ENCODE results near the gene DNAH12.
A peak's percentile ranks its signal among the peaks of the same experiment; 100 is the strongest.
"Not testable (repeated sequence)": the region's sequence is repeated elsewhere in the genome, so short reads cannot be mapped to it uniquely, and the experiment has no call there.

DNAH12 gene

DNA sequence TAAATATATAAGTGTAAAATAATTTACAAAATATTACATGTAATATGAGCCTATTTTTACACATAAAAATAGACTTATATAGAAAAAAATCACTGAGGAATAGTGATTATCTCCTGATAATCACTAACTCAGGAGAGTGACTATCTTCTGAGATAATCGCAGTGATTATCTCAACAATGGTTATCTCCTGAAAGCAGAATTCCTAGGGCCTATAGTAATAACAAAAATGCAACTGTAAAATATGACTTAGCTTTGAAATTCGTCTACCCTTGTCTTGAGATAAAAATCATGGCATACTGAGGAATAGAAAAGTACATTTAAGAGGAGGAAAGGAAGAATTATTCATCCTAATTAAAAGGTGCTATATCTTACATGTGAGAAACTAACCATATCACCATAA is 134.7 kb downstream of the DNAH12 start:
- no peak for DNase-seq

DNA sequence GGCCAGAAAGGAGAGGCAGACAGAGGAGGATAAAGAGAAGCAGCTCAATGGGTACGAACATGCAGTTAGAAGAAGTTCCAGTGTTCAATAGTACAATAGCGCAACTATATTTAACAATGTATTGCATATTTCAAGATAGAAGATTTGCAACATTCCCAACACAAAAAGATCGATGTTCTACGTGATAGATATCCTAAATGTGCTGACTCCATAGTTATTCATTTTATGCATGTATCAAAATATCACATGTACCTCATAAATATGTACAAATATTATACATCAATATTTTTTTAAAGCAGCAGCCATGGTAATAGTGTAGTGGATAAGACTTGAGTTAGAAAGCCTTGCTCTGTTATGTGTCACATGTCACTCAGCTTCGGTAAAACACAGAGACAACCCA is 141.5 kb downstream of the DNAH12 start:
- DNase-seq: no peak

DNA sequence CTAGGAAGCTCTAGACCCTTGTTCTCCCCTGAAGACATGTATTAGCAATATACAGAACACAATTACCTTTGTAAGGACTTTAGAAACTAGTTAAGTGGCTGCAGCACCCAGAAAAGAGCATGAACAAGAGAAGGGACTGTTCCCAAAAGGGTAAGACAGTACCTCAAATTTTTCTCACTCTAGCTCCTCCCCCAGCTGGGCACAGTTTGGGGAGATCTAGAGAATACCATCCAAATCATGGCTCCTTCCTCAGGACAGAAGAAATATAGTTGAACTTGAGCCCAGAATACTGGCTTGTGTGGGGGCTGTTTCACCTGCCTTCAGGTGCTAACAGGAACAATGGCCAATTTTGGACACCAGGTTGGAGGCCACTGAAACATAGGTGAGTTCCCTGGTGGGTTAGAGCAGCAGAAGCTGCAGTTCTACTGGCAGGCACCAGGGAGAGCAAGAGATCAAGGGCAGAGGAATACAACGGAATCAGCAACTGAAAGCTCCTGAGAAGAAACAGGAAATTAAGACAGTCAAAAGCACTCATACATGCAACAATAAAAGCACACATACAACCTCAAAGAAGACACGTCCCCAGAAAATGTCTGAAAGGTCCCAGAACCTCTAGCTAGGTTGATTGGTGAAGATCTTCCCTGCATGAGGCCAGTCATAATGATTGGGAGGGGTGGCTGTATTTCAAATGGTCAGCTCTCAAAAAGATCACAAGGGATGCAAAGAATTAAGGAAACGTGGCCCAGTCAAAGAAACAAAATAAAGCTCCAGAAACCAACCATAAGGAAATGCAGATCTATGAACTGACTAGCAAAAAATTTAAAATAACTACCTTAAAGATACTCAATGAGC is 146.7 kb downstream of the DNAH12 start:
- peak; percentile 39 to 42 for DNase-seq

DNA sequence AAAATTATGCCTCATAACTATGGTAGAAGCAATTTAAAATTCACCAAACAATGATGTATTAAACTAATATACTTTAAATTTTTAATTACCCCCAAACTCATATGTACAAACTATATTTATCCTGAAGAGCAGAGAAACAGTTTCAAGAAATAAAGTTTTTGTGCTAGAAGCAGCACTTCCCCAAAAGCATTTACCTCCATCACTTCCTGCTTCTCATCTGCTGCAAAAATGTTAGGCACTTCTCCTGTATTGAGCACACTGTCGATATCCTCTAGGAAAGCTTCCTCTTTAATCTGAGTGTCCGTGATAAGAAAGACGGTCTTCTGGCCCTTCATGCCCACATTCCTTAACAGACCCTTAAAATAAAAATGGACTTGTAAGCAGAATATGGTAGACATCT is 150.2 kb downstream of the DNAH12 start:
- DNase-seq: peak; percentile 11 to 36

DNA sequence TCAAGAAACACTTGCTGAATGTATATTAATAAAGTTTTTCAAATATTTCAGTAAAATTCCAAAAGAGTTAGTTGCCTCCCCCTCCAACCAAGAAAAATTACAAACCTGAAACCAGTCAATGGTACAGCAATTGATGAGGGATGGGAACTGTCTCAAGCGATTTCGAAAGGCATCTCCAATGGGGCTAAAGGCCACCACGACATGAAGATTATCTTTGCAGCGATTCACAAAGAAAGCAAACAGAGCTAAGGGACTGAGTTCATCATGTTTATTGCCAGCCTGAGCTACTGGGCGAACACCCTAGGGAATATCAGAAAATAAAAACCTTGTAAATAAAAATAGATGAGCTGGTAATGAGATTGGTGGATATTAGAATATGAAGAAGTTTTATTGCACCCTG is 152.4 kb downstream of the DNAH12 start:
- no peak for DNase-seq

DNA sequence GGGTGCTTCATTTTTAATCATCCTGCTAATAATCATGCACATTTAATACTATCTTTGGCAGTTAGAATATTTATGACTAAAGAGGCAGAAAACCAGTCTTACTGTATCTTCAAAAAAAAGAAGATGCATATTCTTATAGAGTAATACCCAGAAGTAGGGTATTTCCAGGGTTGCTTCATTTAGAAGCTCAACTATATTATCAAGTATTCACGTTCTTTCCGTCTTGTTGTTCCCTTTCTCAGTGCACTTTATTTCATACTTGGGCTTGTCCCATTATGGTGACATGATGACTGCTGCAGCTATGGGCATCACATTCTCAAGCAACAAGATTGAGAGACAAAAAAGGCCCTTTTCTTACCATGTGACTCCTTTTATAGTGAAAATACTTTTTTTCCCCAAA is 154.9 kb downstream of the DNAH12 start:
- no peak for DNase-seq

DNA sequence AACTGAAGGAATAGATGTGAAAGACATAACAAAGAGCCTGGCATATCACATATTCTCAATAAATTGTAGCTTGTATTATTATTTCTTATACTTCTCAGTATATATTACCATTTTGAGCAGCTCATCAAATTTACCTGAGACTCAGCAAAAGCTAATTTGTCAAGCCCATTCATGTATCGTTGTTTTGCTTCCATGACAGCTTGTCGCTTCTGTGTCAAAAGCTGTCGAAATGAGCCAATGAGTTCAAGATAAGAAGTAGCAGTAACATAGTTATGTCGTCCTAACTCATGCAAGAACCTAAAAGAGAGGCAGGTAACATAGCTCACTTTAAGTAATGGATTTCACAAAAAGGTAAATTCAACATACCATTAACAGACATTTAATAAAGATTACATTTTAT is 157.8 kb downstream of the DNAH12 start:
- no peak for DNase-seq

DNA sequence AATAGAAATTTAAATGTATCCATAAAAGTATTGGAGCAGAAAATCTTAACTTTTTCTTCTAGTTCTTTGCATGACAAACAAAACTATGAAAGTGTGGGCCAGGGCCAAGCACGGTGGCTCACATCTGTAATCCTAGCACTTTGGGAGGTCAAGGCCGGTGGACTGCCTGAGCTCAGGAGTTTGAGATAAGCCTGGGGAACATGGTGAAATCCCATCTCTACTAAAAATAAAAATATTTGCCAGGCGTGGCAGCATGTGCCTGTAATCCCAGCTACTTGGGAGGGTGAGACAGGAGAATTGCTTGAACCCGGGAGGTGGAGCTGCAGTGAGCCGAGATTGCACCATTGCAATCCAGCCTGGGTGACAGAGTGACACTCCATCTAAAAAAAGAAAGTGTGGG is 158.6 kb downstream of the DNAH12 start:
- DNase-seq: no peak

DNA sequence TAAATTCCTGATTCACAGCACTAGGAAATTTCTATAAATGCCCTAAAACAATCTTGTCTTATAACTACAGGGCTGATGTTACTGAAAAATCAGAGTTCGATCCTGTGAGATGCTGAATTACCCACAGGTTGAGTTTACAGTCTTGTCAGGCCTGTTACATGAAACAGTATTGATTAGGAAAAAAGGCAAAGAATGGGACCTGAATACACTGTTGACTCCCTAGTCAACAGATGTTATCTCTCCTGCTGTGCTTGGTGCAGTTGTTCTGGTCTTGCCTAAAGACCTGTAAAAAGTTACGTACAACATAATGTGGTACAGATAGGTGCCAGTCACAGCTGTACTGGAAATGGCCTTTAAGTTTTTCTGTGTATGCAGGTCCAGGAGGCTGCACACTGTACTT is 160.3 kb downstream of the DNAH12 start:
- no peak for DNase-seq

DNA sequence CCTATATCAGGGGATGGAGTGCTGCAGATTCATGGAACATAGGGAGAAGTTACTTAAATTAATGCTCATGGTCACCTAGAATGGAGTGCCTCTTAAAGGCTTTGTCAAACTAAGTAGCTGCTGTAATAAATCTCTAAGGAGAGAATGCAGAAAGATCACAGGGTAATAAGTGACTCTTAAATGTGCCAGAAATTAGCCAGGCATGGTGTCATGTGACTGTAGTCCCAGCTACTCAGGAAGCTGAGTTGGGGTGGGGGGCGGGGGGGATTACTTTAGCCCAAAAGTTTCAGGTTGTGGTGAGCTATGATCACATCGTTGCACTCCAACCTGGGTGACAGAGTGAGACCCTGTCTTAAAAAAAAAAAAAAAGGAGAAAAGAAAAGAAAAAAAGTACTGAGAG is 160.7 kb downstream of the DNAH12 start:
- no peak for DNase-seq

DNA sequence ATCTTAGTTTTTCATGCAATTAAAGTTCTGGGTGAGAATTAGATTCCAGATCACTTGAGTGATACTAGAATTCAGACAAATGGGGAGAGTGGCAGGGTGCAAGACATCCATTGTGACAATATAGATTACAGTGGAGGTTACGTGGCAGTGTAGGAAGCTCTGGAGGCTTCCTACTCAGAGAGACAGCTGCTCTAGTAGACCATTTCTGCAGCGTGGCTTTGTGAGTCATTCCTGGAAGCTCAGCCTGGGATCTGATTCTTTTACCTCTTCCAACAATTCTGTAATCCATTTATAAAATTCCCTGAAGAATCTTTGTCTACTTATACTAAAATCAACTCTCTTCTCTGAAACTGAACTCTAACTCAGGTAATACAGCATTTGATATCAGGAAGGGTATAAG is 161.2 kb downstream of the DNAH12 start:
- DNase-seq: peak in 1 of 2 donors; percentile 6

DNA sequence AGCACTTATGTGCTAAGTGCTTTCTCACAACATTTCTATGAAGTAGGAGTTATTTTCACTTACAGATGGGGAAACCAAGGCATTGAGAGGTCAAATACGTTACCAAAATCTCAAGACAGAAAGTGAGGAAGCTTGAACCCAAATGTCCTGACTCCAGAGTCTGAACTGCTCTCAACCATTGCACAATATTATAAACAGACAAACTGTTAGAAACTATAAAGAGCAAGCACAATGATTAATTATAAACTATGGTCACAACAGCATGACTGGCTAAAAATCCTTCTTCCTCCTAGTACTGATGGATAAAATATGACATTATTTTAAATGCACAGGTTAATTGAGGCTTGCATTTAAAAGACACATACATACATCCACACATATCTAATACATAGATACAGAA is 173.8 kb downstream of the DNAH12 start:
- no peak for DNase-seq

DNA sequence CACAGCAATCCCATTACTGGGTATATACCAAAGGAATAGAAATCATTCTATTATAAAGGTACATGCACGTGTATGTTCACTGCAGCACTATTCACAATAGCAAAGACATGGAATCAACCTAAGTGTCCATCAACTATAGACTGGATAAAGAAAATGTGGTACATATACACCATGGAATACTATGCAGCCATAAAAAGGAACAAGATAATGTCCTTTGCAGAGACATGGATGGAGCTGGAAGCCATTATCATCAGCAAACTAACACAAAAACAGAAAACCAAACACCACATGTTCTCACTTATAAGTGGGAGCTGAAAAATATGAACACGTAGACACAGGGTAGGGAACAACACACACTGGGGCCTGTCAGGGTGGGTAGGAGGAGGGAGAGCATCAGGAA is 179.1 kb downstream of the DNAH12 start:
- not testable (repeated sequence) for DNase-seq

DNA sequence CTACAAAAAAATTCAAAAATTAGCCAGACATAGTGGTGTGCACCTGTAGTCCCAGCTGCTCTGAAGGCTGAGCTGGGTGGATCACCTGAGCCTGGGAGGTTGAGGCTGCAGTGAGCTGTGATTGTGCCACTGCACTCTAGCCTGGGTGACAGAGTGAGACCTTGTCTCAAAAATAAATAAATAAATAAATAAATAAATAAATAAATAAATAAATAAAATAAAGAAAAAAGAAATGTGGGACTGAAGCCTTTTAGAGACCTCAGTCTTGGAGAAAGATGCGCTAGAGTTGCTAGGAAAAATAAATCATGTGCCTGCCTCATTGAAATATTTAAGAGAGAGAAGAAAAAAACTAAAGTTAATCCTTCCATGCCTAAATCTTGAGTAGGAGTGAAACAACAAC is 187.9 kb downstream of the DNAH12 start:
- DNase-seq: not testable (repeated sequence)

DNA sequence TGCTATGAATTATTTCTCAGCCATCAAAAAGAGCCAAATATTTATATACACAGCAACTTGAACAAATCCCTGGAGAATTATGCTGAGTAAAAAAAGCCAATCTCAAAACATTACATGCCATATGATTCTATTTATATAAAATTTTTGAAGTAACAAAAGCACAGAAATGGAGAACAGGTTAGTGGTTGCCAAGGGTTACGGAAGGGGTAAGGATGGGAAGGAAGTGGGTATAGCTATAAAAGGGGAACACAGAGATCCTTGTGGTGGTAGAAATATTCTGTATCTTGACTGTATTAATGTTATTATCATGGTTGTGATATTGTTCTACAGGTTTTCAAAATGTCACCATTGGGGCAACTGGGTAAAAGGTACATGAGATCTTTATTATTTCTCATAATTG is 189.4 kb downstream of the DNAH12 start:
- DNase-seq: peak in 1 of 2 donors; percentile 14

DNA sequence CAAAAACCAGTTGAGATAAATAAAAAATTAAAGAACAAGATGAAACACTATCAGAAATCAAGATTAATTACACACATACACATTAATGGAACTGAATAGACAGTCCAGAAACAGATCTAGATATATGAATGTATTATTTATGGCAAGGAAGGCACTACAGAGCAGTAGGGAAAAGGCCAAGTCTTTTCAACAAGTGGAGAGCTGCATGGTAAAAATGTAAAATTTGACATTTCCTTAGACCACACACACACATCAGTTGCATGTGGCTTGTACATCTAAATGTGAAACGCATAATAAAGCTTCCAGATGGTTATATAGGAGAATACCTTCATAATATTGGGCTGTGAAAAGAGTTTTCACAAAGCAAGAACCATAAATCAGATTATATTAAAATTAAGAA is 193.9 kb downstream of the DNAH12 start:
- DNase-seq: no peak

DNA sequence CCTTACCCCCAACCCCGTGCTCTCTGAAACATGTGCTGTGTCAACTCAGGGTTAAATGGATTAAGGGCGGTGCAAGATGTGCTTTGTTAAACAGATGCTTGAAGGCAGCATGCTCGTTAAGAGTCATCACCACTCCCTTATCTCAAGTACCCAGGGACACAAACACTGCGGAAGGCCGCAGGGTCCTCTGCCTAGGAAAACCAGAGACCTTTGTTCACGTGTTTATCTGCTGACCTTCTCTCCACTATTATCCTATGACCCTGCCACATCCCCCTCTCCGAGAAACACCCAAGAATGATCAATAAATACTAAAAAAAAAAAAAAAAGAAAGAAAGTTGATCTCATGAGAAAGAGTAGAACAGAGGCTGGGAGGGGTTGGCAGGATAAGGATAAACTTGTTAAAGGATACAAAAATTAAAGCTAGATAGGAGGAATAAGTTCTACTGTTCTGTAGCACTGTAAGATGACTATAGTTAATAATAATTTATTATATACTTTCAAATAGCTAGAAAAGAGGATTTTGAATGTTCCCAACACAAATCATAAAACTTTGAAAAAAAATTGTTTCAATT is 205.0 kb downstream of the DNAH12 start:
- DNase-seq: not testable (repeated sequence)

DNA sequence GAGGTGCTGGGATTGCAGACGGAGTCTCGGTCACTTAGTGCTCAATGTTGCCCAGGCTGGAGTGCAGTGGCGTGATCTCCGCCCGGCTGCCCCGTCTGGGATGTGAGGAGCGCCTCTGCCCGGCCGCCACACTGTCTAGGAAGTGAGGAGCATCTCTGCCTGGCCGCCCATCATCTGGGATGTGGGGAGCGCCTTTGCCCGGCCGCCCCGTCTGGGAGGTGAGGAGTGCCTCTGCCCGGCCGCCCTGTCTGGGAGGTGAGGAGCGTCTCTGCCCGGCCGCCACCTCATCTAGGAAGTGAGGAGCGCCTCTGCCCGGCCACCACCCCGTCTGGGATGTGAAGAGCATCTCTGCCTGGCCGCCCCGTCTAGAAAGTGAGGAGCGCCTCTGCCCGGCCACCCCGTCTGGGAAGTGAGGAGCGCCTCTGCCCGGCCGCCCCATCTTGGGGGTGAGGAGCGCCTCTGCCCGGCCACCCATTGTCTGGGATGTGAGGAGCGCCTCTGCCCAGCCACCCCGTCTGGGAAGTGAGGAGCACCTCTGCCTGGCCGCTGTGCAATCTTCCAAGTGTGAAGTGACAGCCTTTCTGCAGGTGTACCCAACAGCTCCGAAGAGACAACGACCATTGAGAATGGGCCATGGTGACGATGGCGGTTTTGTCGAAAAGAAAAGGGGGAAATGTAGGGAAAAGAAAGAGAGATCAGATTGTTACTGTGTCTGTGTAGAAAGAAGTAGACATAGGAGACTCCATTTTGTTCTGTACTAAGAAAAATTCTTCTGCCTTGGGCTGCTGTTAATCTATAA is 205.7 kb downstream of the DNAH12 start:
- not testable (repeated sequence) for DNase-seq

DNA sequence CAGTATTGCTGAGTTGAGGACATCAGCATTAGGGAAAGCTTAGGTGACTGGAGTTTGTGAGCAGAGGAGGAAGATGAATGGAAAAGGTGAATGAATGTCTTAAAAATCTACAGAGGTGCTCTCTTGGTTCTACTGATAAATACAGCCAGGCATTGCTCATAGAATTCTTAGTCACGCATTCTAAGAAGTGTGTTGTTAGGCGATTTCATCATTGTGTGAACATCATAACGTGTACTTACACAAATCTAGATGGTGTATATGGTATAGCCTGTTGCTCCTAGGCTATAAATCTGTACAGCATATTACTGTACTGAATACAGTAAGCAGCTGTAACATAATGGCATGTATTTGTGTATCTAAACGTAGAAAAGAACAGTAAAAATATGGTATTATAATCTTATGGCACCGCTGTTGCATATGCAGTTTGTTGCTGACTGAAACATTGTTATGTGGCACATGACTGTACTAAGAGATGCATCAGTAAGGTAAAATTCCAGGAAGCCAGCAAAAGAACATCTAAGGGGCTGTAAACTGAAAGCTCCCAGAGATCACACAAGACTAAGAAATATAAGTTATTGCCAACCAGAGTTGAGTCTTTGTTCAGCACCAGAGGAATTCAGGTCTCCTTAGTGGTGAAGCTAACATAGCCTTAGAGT is 208.7 kb downstream of the DNAH12 start:
- DNase-seq: no peak

DNA sequence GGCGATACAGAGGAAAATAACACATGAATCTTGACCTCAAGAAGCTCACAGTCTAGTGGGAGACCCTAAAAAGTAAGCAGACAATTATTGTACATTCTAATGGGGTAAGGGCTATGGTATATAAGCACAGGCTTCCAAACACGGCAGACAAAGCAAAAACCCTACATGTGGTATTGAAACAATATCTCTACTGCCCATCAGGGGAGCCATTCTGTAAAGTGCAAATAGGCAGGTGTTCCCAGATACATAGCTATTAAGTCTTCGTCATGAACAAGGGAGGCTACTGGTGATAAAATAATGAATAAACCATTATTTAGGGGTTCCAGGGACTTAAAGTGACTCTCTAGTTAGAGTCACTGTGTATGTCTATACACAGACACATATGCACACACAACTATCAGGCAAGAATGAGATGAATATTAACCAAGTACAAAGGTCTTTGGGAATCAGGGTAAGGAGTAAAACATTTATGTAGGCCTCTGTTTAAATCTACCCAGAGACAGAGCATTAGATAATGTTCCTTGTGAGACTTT is 213.0 kb downstream of the DNAH12 start:
- no peak for DNase-seq

DNA sequence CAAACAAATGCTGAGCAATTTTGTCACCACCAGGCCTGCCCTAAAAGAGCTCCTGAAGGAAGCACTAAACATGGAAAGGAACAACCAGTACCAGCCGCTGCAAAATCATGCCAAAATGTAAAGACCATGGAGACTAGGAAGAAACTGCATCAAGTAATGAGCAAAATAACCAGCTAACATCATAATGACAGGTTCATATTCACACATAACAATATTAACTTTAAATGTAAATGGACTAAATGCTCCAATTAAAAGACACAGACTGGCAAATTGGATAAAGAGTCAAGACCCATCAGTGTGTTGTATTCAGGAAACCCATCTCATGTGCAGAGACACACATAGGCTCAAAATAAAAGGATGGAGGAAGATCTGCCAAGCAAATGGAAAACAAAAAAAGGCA is 217.6 kb downstream of the DNAH12 start:
- not testable (repeated sequence) for DNase-seq

DNA sequence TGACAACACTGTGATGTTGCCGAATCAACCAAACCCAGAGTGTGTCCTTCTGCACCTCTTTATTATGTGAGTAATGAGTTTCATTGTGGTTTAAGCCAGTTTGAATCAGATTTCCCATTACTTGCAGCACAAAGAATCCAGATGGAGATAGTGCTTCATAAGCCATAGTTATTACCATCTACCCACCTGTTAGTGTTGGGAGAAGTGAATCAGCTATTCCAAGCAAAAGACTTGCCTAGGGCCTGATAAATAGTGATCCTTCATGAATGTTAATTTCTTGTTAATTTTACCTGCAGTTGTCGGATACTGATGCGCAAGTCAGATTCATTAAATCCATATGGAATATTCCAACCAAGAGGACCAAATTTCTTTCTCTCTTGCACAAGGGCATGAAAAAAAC is 229.9 kb downstream of the DNAH12 start:
- no peak for DNase-seq
